GM18951 (cell line): ENCODE data around the gene PLXND1.

Source experiments
- POLR2A ChIP-seq: IDR thresholded peaks from 4 replicates; pipeline ENCODE4 v1.6.1; 2011; ENCODE audit warnings: mild to moderate bottlenecking; ENCODE audit not compliant: insufficient read length, insufficient read depth; ENCODE audit errors: extremely low read depth
- in situ Hi-C: fragments of 300-500 bp; cut with MboI; formaldehyde crosslinking; loops from one replicate; pipeline ENCODE4 v1.12.0; 2022; ENCODE audit warnings: low sequenced_read_pairs, mixed read lengths, inconsistent platforms; ENCODE audit not compliant: unreplicated experiment

PLXND1 gene

GRCh38 chr3:129638481-129638880, 32.0 kb upstream of the PLXND1 start:
- TF ChIP-seq POLR2A: no peak
- in situ Hi-C loops: loop anchor here (10.0 kb wide), 1 partner anchor 296 kb away; no protein-coding TSS in a partner anchor

GRCh38 chr3:129636082-129636481, 29.6 kb upstream of the PLXND1 start:
- in situ Hi-C loops: loop anchor here (10.0 kb wide), 1 partner anchor 299 kb away; no protein-coding TSS in a partner anchor
- no peak for TF ChIP-seq POLR2A

DNA sequence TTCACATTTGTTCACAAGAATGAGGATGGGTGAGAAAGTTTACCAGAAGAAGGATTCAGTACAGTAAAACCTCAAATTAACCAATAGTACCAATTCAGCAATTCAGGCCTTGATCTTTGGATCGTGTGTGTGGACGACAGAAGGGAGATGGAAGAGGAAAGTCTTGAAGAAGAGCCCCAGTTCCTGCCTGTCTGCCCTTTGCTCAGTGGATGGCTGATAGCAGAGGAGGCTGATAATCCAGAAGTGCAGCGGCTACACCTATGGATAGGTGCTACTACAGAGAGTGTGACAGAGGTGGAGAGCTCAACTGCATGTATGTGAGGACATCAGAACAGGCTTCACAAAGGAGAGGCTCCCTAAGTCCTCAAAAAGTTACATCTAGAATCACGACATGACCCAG, 29.2 kb upstream of the PLXND1 start:
- in situ Hi-C loops: loop anchor here (10.0 kb wide), 1 partner anchor 299 kb away; no protein-coding TSS in a partner anchor
- no peak for TF ChIP-seq POLR2A

DNA sequence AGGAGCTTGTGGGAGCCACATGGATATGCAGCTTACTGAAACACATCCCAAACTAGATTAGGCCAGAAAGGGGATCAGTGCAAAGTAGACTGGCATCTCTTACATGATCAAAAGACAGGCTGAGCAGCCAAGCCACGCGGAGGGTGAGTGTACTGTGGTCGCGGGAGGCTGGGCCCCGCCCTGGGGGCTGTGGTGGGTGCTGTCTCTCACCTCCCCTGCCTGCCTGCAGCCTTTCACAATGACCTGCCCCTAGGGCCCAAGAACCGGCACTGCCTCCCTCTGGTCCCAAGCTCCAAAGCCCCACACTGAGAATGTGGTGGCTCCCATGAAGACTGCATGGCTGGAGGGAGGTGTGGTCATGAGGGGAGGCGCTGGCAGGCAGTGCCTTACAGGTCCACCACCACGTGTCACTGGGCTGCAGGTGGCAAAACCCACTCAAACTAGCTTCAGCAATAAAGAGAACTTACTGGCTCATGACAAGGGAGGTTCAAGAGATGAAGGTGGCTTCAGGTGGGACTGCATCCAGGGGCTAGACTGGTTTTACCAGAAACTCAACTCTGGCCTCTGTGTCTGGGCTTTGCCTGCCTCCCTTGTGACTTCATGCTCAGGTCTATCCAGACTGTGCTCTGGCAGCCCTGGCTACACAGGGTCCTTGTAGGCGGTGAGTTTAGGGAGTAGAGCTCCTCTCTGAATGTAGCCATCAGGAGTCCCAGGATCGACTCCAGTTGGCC, 27.4 kb upstream of the PLXND1 start:
- in situ Hi-C loops: loop anchor here (10.0 kb wide), 1 partner anchor 301 kb away; no protein-coding TSS in a partner anchor
- TF ChIP-seq POLR2A: no peak

- in situ Hi-C loops: loop anchor here (10.0 kb wide), 1 partner anchor 302 kb away; no protein-coding TSS in a partner anchor
These were observed 26.5 kb upstream of the PLXND1 start for GRCh38 chr3:129632977-129633376.

DNA sequence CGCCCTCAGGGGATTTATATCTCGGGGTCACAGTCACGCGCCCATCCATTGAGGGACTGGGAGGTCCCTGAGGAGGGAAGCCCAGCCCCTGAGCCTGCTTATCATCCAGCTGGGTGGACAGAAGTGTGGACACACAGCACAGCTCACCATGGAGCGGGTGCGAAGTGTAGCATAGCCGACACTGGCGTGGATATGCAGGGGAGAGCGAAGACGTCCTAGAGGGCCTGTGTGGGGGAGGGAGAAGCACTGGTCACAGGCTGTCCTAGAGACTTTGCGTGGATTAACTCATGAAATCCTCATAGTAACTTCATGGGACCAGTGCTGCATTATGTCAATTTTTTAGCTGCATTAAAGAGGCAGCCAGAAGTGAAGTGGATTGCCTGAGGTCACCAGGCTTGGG, 26.1 kb upstream of the PLXND1 start:
- in situ Hi-C loops: loop anchor here (10.0 kb wide), 1 partner anchor 302 kb away; no protein-coding TSS in a partner anchor
- TF ChIP-seq POLR2A: no peak

More at GRCh38 chr3:129632977-129633376, 26.5 kb upstream of the PLXND1 start:
- TF ChIP-seq POLR2A: no peak

DNA sequence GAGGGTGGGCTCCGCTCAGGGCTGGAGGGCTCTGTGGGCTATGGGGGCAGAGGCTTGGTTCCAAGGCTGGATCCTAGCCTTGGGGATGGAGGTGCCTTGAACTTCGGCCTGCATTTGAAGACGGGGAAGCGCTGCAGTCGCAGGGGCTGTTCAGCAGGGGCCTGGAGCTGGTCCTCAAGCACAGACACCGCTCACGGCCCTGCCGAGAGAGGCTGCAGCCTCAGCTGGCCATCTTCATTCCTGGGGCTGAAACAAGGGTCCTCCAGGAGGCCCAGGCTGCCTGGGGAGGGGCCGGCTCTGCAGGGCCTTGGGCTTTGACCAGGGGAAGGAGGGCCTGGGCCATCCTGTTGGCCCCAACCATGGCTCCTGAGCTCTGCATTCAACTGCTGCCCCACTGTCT, 25.6 kb upstream of the PLXND1 start:
- in situ Hi-C loops: loop anchor here (10.0 kb wide), 1 partner anchor 303 kb away; no protein-coding TSS in a partner anchor
- no peak for TF ChIP-seq POLR2A

DNA sequence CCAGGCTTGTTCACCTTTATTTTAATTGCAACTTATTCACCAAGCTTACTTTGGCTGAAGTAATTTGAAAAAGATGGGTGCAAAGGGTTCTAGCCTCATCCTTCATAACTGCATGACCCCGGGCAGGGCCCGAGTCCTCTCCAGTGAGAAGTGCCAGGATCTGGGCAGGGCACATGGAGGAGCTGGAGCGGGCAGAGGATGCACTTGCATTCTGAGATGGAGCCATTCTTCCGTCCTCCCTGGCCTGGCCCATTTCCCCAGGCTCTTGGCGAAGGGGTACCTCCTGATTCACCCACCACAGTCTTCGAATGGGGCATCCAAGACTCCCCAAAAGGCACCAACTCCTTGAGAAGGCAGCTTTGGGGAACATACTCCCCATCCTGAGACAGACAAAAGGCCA, 22.5 kb upstream of the PLXND1 start:
- in situ Hi-C loops: no loop called here
- TF ChIP-seq POLR2A: no peak

GRCh38 chr3:129628169-129628522, 21.7 kb upstream of the PLXND1 start:
- in situ Hi-C loops: no loop called here

GRCh38 chr3:129627350-129628168, 21.1 kb upstream of the PLXND1 start:
- in situ Hi-C loops: no loop called here
- TF ChIP-seq POLR2A: no peak

More at GRCh38 chr3:129628169-129628522, 21.7 kb upstream of the PLXND1 start:
- no peak for TF ChIP-seq POLR2A

DNA sequence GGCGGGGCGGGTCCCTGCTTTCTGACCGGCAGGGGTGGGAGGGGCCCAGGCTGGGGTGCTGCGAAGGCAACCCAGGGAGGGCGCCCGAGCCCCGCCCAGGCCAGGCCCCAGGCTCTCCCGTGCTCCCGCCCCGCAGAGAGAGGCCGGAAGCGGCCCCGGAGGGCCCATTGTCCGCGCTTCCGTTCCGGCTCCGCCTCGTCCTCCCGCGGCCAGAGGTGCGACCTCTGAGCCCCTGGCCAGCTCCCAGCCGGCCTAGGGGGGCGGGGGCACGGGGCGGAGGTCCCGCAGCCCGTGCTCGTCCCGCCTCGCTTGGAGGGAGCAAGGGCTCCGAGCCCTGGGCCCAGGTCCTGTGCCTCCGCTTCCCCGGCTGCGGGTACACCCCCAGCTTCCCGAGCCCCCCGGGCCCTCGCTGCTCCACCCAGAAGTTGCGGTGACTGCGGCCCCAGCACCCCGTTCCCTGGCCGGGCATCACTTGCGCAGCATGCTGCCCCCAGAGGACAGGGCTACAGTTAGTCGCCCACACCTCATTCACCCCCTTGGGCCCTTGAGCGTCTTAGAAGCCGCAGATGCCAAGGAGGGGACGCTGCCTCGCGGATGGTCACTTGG, 20.4 kb upstream of the PLXND1 start:
- in situ Hi-C loops: no loop called here
- peak; percentile 73 for TF ChIP-seq POLR2A

DNA sequence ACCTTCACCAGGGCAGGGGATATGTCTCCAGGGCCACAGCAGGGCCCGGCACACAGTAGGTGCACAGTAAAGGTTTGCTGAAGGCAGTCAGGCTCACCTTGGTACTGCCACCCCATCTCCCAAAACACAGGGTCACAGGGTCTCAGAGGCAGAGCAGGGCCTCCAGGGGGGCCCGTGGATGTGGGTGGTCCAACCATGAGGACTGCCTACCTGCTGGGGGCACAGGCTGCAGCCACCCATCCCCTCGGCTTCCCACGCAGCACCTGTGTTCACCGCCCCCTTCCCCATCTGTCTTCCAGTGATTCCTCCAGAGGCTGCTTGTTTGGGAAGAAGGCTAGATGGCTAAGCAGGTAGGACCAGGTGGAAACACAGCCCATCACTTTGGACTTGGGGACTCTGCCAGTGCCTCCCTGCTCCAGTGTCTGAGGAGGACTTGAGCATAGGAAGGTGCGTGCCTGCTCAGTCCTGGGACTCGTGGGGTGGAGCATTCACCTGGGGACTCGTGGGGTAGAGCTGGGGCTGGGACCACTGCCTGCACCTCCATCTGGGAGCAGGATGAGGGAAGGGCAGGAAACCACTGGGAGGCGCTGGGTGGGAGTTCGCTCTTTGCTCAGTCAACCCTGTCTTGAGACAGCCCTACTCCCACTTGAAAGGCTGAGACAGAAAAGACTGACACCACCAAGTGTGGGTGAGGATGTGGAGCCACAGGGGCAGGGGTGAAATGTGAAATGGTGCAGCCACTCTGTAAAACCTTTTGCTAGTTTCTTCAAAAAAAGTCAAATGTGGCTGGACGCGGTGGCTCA, 18.8 kb upstream of the PLXND1 start:
- in situ Hi-C loops: no loop called here
- TF ChIP-seq POLR2A: no peak

DNA sequence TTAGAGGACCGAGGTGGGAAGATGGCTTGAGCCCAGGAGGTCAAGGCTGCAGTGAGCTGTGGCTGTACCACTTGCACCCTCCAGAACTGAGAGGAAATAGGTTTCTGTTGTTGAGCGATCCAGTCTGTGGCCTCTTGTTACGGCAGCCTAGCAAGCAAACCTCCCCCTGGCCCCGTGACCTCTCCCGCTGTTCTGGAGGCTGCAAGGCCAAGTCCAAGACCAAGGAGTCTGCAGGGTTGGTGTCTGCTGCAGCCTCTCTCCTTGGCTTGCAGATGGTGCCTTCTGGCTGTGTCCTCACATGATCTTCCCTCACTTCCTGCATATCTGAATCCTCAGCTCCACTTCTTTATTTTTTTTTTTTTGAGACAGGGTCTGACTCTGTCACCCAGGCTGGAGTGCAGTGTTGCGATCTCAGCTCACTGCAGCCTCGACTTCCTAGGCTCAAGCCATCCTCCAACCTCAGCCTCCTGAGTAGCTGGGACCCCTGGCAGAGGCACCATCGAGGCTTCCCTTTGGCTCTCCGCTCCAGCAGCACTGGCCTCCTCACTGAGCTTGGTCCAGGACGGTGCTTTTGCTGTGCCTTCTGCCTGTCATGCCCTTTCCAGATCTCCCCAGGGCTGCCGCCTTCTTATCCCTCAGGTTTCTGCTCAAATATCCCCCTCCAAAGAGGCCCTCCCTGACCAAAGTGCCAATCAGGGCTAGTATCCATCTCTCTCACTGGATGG, 18.0 kb upstream of the PLXND1 start:
- in situ Hi-C loops: no loop called here

More for the DNA sequence above, 18.0 kb upstream of the PLXND1 start:
- no peak for TF ChIP-seq POLR2A
